Vagina (tissue), 2 donors: ENCODE data around the gene MBLAC2. TPM values are rescaled to one million over a fixed set of nuclear protein-coding genes. Genes with fewer than 3 reads are reported as not detected.

ENCODE experiments used
- DNase-seq, 2 donors: peaks; one replicate each; pipeline ENCODE4 v3.0.0-alpha.2; 2017; ENCODE audit errors: extremely low spot score in 2 of 2
- H3K27ac ChIP-seq: fragments of 200-600 bp; sonication (generic); one replicate; pipeline ENCODE4 v1.5.1; 2019
- H3K27me3 ChIP-seq: fragments of 200-600 bp; sonication (generic); one replicate; pipeline ENCODE4 v1.5.1; 2019
- H3K36me3 ChIP-seq, 2 donors: fragments of 200-600 bp; sonication (generic); one replicate each; pipeline ENCODE4 v1.5.1; 2017 to 2019
- H3K4me1 ChIP-seq: fragments of 200-600 bp; sonication (generic); one replicate; pipeline ENCODE4 v1.5.1; 2019
- H3K4me3 ChIP-seq, 2 donors: fragments of 200-600 bp; sonication (generic); 1 replicate in 1 of 2; 2 replicates in 1 of 2; pipeline ENCODE4 v1.5.1; 2016 to 2019
- H3K9me3 ChIP-seq: fragments of 200-600 bp; sonication (generic); one replicate; pipeline ENCODE4 v1.5.1; 2019
- CTCF ChIP-seq, 3 experiments: fragments of 450-650 bp in 2 of 3; fragments of 200-600 bp in 1 of 3; sonication (generic) in 1 of 3; IDR thresholded peaks; one replicate each; pipeline ENCODE4 v1.5.1; 2017 to 2019; ENCODE audit warnings: antibody characterized with exemption in 3 of 3, mild to moderate bottlenecking in 2 of 3, moderate library complexity in 2 of 3
- POLR2A ChIP-seq, 2 donors: fragments of 450-650 bp; IDR thresholded peaks; one replicate each; pipeline ENCODE4 v1.6.1; 2017; ENCODE audit warnings: antibody characterized with exemption in 2 of 2, mild to moderate bottlenecking in 2 of 2, moderate library complexity in 2 of 2
- POLR2AphosphoS5 ChIP-seq, 2 donors: sonication (generic); formaldehyde crosslinking; IDR thresholded peaks; one replicate each; pipeline ENCODE4 v1.9.0; 2017; ENCODE audit warnings: antibody characterized with exemption in 2 of 2, mild to moderate bottlenecking in 2 of 2, low read depth in 1 of 2; ENCODE audit not compliant: insufficient read depth in 1 of 2
- intact Hi-C: fragments of 100-400 bp; cut with DNase I; formaldehyde crosslinking; loops from one replicate; pipeline ENCODE4 v1.15.1; 2023
- total RNA-seq: library from RNA; depleted of rRNA; stranded (reverse); fragments of >200 nt; gene quantifications from one replicate; pipeline ENCODE4 v1.2.3, GENCODE V29; 2016

Gene MBLAC2
- total RNA-seq, 1 donor from 2014 or later = 8.8 TPM

GRCh38 chr5:90473396-90474234 is 956 bp downstream of the MBLAC2 start:
- Histone ChIP-seq H3K4me1 (peaks cover 19% of the 10 kb centered on the region), H3K9me3 (no peaks in the 10 kb centered on the region), H3K27me3 (no peaks in the 10 kb centered on the region), H3K4me3 (peak overlapping the region; percentile 72 to 97), H3K36me3 (no peaks in the 10 kb centered on the region), H3K27ac (peak overlapping the region; percentile 80)
- no peak for DNase-seq
- intact Hi-C loops = loop anchor here (5.0 kb wide), 1 partner anchor 59 kb away; no protein-coding TSS in a partner anchor
- TF ChIP-seq POLR2A (IDR thresholded peaks at IDR 0.05) (no peak), CTCF (IDR thresholded peaks at IDR 0.05) (no peak), POLR2AphosphoS5 (IDR thresholded peaks at IDR 0.05; ENCODE audit: insufficient read depth in 1 of 2, low read depth in 1 of 2) (no peak)

- intact Hi-C loops = loop anchor here (5.0 kb wide), 1 partner anchor 59 kb away; no protein-coding TSS in a partner anchor
- H3K36me3 ChIP-seq = no peaks in the 10 kb centered on the region
- H3K27ac ChIP-seq = no peak overlapping the region
- no peak for TF ChIP-seq POLR2A (IDR thresholded peaks at IDR 0.05)
- no peak for TF ChIP-seq CTCF (IDR thresholded peaks at IDR 0.05)
- no peak for TF ChIP-seq POLR2AphosphoS5 (IDR thresholded peaks at IDR 0.05; ENCODE audit: insufficient read depth in 1 of 2, low read depth in 1 of 2)
- peaks cover 19% of the 10 kb centered on the region for H3K4me1 ChIP-seq
- no peaks in the 10 kb centered on the region for H3K27me3 ChIP-seq
- DNase-seq = no peak
- no peaks in the 10 kb centered on the region for H3K9me3 ChIP-seq
- H3K4me3 ChIP-seq = peak overlapping the region; percentile 72 to 97
These were observed 1.7 kb downstream of the MBLAC2 start for GRCh38 chr5:90472783-90473395.

GRCh38 chr5:90461288-90461687 is 13.3 kb downstream of the MBLAC2 start:
- TF ChIP-seq POLR2AphosphoS5 (IDR thresholded peaks at IDR 0.05; ENCODE audit: insufficient read depth in 1 of 2, low read depth in 1 of 2) = no peak
- TF ChIP-seq CTCF (IDR thresholded peaks at IDR 0.05) = no peak
- no peak for TF ChIP-seq POLR2A (IDR thresholded peaks at IDR 0.05)
- intact Hi-C loops = no loop called here
- Histone ChIP-seq H3K9me3 (no peaks in the 10 kb centered on the region), H3K4me1 (no peaks in the 10 kb centered on the region), H3K36me3 (peaks cover 0 to 5% of the 10 kb centered on the region in 2 donors), H3K27me3 (no peaks in the 10 kb centered on the region), H3K4me3 (no peak overlapping the region), H3K27ac (no peak overlapping the region)
- no peak for DNase-seq

- Histone ChIP-seq H3K27me3 (no peaks in the 10 kb centered on the region), H3K9me3 (no peaks in the 10 kb centered on the region), H3K4me1 (no peaks in the 10 kb centered on the region), H3K27ac (no peak overlapping the region), H3K4me3 (no peak overlapping the region), H3K36me3 (no peaks in the 10 kb centered on the region)
- no peak for DNase-seq
- intact Hi-C loops = loop anchor here (10.0 kb wide), 1 partner anchor 338 kb away; no protein-coding TSS in a partner anchor
- TF ChIP-seq CTCF (IDR thresholded peaks at IDR 0.05) (no peak), POLR2A (IDR thresholded peaks at IDR 0.05) (no peak), POLR2AphosphoS5 (IDR thresholded peaks at IDR 0.05; ENCODE audit: insufficient read depth in 1 of 2, low read depth in 1 of 2) (no peak)
These were observed 27.6 kb downstream of the MBLAC2 start for GRCh38 chr5:90446961-90447360.
